Neural progenitor cell (in vitro differentiated cells): Measurements from ENCODE around the gene ASTN2.

Experiments
- EZH2 ChIP-seq: fragments of 200-600 bp; sonication (generic); IDR thresholded peaks from 2 replicates; pipeline ENCODE4 v1.6.1; 2017; ENCODE audit warnings: antibody characterized with exemption, mild to moderate bottlenecking, moderate library complexity
- TF ChIP-seq, protein P1 (sequence below): fragments of 200-600 bp; sonication (generic); IDR thresholded peaks from 2 replicates; pipeline ENCODE4 v1.5.1; 2017; ENCODE audit warnings: antibody characterized with exemption, mild to moderate bottlenecking

GRCh38 chr9:117462861-117463260 lies 48.0 kb upstream of the ASTN2 start:
- TF ChIP-seq EZH2 = no peak
- TF ChIP-seq, protein P1, sequence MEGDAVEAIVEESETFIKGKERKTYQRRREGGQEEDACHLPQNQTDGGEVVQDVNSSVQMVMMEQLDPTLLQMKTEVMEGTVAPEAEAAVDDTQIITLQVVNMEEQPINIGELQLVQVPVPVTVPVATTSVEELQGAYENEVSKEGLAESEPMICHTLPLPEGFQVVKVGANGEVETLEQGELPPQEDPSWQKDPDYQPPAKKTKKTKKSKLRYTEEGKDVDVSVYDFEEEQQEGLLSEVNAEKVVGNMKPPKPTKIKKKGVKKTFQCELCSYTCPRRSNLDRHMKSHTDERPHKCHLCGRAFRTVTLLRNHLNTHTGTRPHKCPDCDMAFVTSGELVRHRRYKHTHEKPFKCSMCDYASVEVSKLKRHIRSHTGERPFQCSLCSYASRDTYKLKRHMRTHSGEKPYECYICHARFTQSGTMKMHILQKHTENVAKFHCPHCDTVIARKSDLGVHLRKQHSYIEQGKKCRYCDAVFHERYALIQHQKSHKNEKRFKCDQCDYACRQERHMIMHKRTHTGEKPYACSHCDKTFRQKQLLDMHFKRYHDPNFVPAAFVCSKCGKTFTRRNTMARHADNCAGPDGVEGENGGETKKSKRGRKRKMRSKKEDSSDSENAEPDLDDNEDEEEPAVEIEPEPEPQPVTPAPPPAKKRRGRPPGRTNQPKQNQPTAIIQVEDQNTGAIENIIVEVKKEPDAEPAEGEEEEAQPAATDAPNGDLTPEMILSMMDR = no peak
